Right lobe of liver (tissue), 6 donors: ENCODE measurements around the gene BMAL1. TPM values are rescaled to one million over a fixed set of nuclear protein-coding genes. Genes with fewer than 3 reads are reported as not detected.

Experiments
- ATAC-seq, 4 donors: fragments of 200-7000 bp; cut with Tn5 transposase; one replicate each; pipeline ENCODE4 v1.9.1; 2020; ENCODE audit warnings: mild to moderate bottlenecking in 4 of 4, moderate library complexity in 4 of 4
- DNase-seq, 3 donors: peaks; one replicate each; pipeline ENCODE4 v3.0.0-alpha.2; 2020
- H3K27ac ChIP-seq, 3 donors: fragments of 200-600 bp; one replicate each; pipeline ENCODE4 v1.8.0; 2022
- H3K27me3 ChIP-seq, 2 donors: fragments of 200-600 bp; one replicate each; pipeline ENCODE4 v1.8.0; 2022
- H3K36me3 ChIP-seq, 4 donors: fragments of 200-600 bp; sonication (generic) in 1 of 4; one replicate each; pipeline versions ENCODE4 v1.5.1 to v1.8.0; 2017 to 2022; ENCODE audit warnings: control low read depth in 1 of 4
- H3K4me1 ChIP-seq, 4 donors: fragments of 200-600 bp; sonication (generic) in 1 of 4; one replicate each; pipeline versions ENCODE4 v1.5.1 to v1.8.0; 2017 to 2022; ENCODE audit warnings: control low read depth in 1 of 4
- H3K4me3 ChIP-seq, 3 donors: fragments of 200-600 bp; one replicate each; pipeline ENCODE4 v1.8.0; 2022
- H3K9me3 ChIP-seq, 4 donors: fragments of 200-600 bp; sonication (generic) in 1 of 4; one replicate each; pipeline versions ENCODE4 v1.5.1 to v1.8.0; 2017 to 2022; ENCODE audit warnings: control low read depth in 1 of 4
- POLR2A ChIP-seq: fragments of 450-650 bp; IDR thresholded peaks from one replicate; pipeline ENCODE4 v1.6.1; 2017; ENCODE audit warnings: antibody characterized with exemption, mild to moderate bottlenecking
- WGBS: methylation state at CpG from one replicate; pipeline ENCODE4 v1.1.6; 2018; ENCODE audit warnings: low coverage, low lambda C conversion rate; ENCODE audit not compliant: insufficient coverage; ENCODE audit errors: missing lambda C conversion rate; 5-methylcytosine and 5-hydroxymethylcytosine counted together
- intact Hi-C, 2 donors: fragments of 100-400 bp; cut with DNase I; formaldehyde crosslinking; loops; one replicate each; pipeline versions ENCODE4 v1.11.2 to v1.14.1; 2022
- total RNA-seq, 6 experiments: library from RNA; depleted of rRNA in 2 of 6; stranded (reverse); fragments of >200 nt in 2 of 6; fragmentation: NEBNext Ultra II Directional in 3 of 6; extraction: Animal tissue kit (Norgen Biotek cat#: 25700) in 3 of 6; gene quantifications; one replicate each; pipeline versions ENCODE4 v1.1.0 to v1.2.4, GENCODE V29; 2016 to 2023
- TF ChIP-seq, protein P1 (sequence below), 4 donors: fragments of 200-600 bp in 3 of 4; fragments of 450-650 bp in 1 of 4; IDR thresholded peaks; one replicate each; pipeline versions ENCODE4 v1.5.1 to v1.8.0; 2016 to 2022; ENCODE audit warnings: antibody characterized with exemption in 4 of 4, mild to moderate bottlenecking in 2 of 4
- donor health status: DM: no; HTN: yes; CAD: no.
- donor health status: DM: no; HTN: no; CAD: no.
- donor health status: DM: no; HTN: no; CAD: no.
- donor health status: DM: no; HTN: yes; CAD: no.
- donor health status: DM: no; HTN: yes; CAD: no.

The BMAL1 gene
- total RNA-seq, 6 experiments from 2014 or later: 9.9 to 38.0 (median 12.9) TPM

DNA sequence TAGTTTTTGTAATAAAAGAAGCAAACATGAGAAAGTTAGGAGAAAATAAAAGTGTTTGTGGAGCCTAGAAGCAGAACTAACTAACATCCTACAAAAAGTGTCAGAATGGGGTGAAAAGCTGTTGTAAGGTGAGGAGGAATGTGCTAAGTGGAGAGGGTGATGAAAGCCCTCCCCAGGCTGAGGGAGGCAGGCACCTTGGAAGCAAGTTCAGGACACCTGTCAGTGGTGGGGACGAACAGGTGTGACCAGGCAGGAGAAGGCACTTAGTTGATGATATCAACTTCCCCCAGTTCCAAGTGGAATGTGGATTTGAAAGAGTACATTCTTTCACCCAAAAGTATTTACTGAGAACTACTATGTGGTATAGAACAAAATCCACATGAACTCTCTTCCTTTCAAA lies 18.7 kb upstream of the BMAL1 start:
- intact Hi-C loops: no loop called here
- no peak for ATAC-seq
- WGBS: 0% methylated on average over 1 of the region's 1 CpG

DNA sequence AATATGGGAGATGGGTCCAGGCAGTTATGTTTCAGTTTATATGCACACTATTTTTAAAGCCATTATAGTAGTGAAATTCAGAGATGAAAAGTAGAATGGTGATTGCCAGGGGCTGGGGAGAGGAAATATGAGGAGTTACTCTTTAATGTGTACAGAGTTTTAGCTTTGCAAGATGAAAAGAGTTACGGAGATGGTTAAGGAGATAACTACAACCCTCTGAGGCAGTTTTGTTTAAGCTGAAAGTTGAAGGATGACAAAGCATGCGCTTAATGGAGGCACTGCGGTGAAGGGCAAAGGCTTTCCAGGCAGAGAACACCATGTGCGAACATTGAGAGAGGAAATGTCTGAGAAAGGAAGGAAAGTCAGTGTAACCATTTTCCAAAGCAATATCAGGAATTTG lies 18.2 kb upstream of the BMAL1 start:
- Histone ChIP-seq H3K4me3 (no peak overlapping the region), H3K4me1 (no peaks in the 10 kb centered on the region), H3K9me3 (no peaks in the 10 kb centered on the region), H3K27me3 (no peaks in the 10 kb centered on the region), H3K36me3 (no peaks in the 10 kb centered on the region), H3K27ac (no peak overlapping the region)
- no peak for ATAC-seq
- 86% methylated on average over 1 of the region's 4 CpGs for WGBS
- no peak for TF ChIP-seq POLR2A
- TF ChIP-seq, protein P1, sequence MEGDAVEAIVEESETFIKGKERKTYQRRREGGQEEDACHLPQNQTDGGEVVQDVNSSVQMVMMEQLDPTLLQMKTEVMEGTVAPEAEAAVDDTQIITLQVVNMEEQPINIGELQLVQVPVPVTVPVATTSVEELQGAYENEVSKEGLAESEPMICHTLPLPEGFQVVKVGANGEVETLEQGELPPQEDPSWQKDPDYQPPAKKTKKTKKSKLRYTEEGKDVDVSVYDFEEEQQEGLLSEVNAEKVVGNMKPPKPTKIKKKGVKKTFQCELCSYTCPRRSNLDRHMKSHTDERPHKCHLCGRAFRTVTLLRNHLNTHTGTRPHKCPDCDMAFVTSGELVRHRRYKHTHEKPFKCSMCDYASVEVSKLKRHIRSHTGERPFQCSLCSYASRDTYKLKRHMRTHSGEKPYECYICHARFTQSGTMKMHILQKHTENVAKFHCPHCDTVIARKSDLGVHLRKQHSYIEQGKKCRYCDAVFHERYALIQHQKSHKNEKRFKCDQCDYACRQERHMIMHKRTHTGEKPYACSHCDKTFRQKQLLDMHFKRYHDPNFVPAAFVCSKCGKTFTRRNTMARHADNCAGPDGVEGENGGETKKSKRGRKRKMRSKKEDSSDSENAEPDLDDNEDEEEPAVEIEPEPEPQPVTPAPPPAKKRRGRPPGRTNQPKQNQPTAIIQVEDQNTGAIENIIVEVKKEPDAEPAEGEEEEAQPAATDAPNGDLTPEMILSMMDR (IDR thresholded peaks at IDR 0.05): no peak
- intact Hi-C loops: no loop called here
- no peak for DNase-seq

More for the DNA sequence above, 18.7 kb upstream of the BMAL1 start:
- Histone ChIP-seq H3K4me1 (no peaks in the 10 kb centered on the region), H3K36me3 (no peaks in the 10 kb centered on the region), H3K4me3 (no peak overlapping the region), H3K9me3 (no peaks in the 10 kb centered on the region), H3K27ac (no peak overlapping the region), H3K27me3 (no peaks in the 10 kb centered on the region)
- TF ChIP-seq, protein P1 (IDR thresholded peaks at IDR 0.05): no peak
- TF ChIP-seq POLR2A: no peak
- no peak for DNase-seq

DNA sequence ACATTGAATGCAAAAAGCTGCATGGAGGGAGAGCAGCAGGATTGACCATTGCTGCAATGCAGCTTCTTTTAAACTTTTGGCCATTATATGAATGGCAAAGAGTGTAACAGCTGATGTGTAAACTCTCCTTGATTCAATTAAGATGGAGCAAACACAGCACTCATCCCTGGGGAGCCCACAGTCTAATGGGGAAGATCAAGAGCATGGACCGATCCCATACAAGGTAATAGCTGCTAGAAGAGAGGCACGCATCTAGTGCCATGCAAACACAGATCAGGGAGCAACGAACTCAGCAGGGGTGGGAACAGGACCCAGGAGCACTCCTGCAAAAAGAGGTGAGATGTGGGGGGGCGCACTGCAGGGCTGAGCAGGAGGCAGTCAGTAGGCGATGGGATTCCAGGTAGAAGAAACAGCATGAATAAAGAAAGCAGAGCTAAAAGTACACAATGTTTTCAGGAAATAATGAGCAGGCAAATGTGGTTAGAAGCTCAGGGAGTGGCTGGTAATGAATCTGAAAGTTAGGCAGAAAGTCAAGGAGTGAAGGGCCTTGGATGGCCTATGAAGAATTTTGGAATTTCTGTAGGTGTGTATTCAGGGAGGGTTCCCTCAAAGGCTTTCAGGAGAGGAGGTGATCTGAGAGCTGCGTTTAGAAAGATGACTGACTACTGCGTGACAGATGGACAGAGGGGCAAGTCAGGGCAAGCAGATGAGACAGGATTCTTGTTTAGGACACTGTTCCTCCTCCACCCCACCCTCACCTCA lies 17.2 kb upstream of the BMAL1 start:
- no peak for TF ChIP-seq POLR2A
- TF ChIP-seq, protein P1 (IDR thresholded peaks at IDR 0.05): no peak
- intact Hi-C loops: no loop called here
- Histone ChIP-seq H3K27me3 (no peaks in the 10 kb centered on the region), H3K4me1 (no peaks in the 10 kb centered on the region), H3K9me3 (no peaks in the 10 kb centered on the region), H3K36me3 (no peaks in the 10 kb centered on the region), H3K4me3 (no peak overlapping the region), H3K27ac (peak overlapping the region in 2 of 3 donors; percentile 17 to 18)
- WGBS: 85% methylated on average over 7 of the region's 7 CpGs
- DNase-seq: no peak
- ATAC-seq: no peak

DNA sequence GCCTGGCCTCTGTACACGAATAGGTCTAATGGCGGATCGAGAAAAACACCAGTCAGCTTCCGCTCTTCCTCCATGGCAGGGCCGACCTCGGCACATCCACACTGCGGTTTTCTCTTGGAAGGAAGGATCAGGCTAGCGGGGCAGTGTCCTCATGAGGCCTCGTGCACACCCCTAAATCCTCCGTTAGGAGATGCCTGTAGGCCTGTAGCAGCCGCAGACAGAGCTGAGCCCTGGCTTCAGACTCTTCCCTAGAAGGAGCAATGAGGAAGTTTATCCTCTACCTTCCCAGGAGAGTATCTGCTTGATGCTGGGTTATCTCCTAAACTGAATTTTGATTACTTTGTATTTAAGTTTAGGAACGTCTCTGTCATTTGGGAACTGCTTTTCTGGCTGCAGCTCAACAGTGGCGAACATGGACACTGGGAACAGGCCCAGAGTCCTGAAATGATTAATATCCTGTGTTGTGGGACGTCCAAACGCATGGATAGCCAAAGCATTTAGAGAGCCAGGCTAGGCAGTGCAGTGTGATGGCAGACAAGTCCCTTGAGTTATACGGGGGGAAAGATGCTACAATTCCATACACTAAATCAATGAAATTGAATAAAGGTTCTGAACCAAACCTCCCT lies 16.5 kb upstream of the BMAL1 start:
- no peaks in the 10 kb centered on the region for H3K9me3 ChIP-seq
- 62% methylated on average over 15 of the region's 16 CpGs for WGBS
- TF ChIP-seq, protein P1 (IDR thresholded peaks at IDR 0.05): no peak
- no peak for TF ChIP-seq POLR2A
- H3K27ac ChIP-seq: peak overlapping the region in 2 of 3 donors; percentile 17 to 18
- H3K4me1 ChIP-seq: no peaks in the 10 kb centered on the region
- no peak overlapping the region for H3K4me3 ChIP-seq
- H3K27me3 ChIP-seq: no peaks in the 10 kb centered on the region
- peak; percentile 29 to 75 (median 49) for ATAC-seq
- no peaks in the 10 kb centered on the region for H3K36me3 ChIP-seq
- DNase-seq: no peak
- intact Hi-C loops: no loop called here
